Thyroid gland (tissue), 4 donors: ENCODE data around the gene OSBPL3.

Experiments
- CTCF ChIP-seq, 6 experiments: fragments of 200-600 bp in 3 of 6; fragments of 450-650 bp in 3 of 6; sonication (generic) in 3 of 6; IDR thresholded peaks; one replicate each; pipeline ENCODE4 v1.5.1; 2016 to 2019; ENCODE audit warnings: antibody characterized with exemption in 6 of 6, mild to moderate bottlenecking in 2 of 6, inconsistent platforms in 1 of 6, moderate library complexity in 1 of 6
- POLR2A ChIP-seq, 2 donors: fragments of 450-650 bp; IDR thresholded peaks; one replicate each; pipeline ENCODE4 v1.6.1; 2017; ENCODE audit warnings: antibody characterized with exemption in 2 of 2, mild to moderate bottlenecking in 2 of 2, moderate library complexity in 1 of 2

- TF ChIP-seq CTCF (IDR thresholded peaks at IDR 0.05) (no peak), POLR2A (IDR thresholded peaks at IDR 0.05) (no peak)
Measured at GRCh38 chr7:24755541-24756407, 224.2 kb downstream of the OSBPL3 start.
